ENCODE results near the gene ASPN.

The ASPN gene

GRCh38 chr9:92503156-92503555 is 20.9 kb upstream of the ASPN start:
- no peak for DNase-seq

DNA sequence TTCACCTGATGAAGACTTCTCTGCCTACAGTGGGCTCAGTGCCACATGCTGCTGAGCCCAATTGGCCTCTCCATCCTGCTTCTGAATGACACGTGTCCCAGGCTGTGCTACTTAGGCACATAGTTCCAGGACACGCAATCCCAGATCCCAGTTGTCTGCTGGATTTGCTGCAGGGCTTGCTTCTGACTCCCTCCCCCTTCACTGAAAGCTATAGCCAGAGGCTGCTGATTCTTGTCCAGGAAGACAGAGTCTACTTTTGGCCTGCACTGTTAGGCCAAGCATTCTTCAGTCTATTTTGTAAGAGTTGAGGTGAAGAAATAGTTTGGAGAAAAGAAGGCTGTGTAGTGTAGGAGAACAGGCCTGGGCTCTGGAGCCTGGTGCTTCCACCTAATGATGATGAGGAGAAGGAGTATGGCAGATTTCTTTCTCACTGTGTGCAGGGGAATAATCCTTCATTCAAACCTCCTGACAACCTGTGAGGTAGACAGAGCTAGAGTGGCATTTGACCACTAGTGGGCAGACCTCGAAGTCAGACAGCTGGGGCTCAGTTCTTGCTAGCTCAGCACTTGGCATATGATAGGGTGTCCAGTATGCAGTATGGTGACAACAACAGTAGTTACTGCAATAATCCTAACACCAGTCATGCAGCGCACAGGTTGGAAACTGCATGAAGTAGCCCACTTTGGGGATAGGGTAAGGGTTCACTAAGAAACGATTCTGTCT is 19.5 kb upstream of the ASPN start:
- no peak for DNase-seq

DNA sequence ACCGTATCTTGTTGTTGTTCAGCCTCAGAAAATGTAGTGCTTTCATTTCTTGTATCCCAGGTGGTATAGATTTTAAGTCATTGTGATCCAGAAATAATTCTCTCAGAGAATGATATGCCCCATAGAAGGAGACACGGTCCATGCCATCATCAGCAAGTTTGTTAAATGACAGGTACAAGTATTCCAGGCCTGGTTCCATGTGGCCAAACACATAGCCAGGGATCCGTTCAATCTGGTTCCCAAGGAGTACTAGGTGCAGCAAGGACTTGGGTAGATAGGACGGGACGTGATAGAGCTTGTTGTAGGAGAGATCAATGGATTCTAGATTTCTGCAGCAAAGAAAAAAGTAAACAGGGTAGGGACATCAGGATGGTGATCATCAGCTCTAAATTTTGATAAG is 18.4 kb upstream of the ASPN start:
- DNase-seq = no peak

- no peak for DNase-seq
Observed at GRCh38 chr9:92499701-92500100, 17.4 kb upstream of the ASPN start.

GRCh38 chr9:92496396-92497176 is 14.3 kb upstream of the ASPN start:
- no peak for DNase-seq

DNA sequence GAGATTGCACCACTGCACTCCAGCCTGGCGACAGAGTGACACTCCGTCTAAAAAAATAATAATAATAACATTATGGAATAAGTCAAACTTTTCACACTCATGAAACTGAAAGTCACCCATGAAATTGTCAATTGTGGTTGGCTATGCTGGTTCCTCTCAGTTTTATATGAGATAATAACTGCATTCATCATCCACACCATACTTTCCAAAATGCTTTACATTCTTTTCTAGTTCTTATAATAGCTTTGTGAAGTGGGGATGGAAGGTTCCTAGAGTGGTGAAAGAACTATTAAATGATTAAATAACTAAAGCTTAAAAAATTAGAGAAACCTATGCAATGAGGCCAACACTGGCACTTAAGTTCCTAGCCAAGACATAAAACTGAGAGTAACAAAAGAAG is 12.6 kb upstream of the ASPN start:
- no peak for DNase-seq

DNA sequence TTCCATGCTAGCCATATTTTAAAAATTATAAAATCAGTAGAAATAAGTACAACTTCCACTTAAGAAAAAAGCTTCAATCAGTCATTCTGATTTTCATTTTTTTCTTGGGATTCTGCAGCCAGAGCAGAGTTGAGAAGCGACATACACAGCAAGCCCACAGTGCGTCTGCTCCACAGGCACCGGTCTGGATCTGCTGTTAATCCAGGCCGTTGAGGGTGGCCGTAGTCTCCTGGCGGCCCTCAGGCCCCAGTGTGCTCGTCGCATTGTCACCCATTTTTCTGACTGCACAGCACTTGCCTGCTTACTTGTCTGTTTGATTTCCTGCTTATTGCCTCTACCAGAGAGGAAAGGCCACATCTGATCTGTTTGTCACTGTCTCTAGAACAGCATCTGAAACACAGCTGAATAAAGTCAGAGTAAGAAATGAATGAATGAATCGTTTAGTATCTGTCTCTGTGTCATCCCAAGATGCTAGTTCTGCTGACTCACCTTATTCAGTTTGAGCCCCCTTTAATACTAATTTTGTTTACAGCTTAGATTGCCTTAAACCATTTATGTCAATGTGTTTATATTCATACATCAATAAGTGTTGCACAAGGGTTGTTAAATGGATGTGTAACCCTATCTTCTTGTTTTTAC is 11.6 kb upstream of the ASPN start:
- DNase-seq = no peak

- DNase-seq = no peak
Observed at GRCh38 chr9:92492781-92493401, 10.6 kb upstream of the ASPN start.

GRCh38 chr9:92488681-92489550 is 6.6 kb upstream of the ASPN start:
- DNase-seq = no peak

DNA sequence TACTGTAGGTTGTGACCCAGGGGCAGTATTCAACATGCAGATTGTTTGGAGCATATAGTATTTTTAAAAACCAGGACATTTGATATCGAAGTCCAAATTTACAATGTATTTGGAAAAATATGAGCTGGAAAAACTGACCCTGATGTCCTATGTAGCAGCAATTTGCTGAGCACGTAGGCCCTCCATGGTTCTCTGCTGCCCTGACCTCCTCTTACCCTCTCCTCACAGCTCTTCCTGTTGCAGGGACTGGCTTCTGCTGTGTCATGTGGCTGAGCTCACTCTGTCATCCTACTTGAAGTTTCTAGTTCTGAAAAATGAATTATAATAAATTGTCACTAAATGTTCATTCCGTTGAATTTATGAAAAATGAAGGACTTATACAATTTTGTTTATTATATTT is 4.1 kb upstream of the ASPN start:
- no peak for DNase-seq

DNA sequence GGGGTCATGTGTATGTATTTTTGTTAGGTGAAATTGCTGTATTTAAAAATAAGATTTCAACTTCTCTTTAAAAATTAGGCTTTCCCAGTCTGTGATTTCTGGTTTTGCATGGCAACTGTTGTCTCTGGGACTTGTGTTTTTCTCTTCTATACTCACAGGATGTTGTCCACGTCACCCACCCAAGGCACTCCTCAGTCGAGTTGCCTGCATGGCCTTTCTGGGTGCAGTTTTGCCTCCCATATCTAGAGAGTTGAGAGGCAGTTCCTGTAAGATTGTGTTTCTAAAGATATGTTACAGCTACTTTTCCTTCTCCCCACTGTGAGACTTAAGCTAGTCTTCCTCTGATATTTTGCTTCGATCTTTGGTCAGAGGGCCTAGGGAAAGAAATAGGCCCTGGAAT is 2.3 kb upstream of the ASPN start:
- no peak for DNase-seq

DNA sequence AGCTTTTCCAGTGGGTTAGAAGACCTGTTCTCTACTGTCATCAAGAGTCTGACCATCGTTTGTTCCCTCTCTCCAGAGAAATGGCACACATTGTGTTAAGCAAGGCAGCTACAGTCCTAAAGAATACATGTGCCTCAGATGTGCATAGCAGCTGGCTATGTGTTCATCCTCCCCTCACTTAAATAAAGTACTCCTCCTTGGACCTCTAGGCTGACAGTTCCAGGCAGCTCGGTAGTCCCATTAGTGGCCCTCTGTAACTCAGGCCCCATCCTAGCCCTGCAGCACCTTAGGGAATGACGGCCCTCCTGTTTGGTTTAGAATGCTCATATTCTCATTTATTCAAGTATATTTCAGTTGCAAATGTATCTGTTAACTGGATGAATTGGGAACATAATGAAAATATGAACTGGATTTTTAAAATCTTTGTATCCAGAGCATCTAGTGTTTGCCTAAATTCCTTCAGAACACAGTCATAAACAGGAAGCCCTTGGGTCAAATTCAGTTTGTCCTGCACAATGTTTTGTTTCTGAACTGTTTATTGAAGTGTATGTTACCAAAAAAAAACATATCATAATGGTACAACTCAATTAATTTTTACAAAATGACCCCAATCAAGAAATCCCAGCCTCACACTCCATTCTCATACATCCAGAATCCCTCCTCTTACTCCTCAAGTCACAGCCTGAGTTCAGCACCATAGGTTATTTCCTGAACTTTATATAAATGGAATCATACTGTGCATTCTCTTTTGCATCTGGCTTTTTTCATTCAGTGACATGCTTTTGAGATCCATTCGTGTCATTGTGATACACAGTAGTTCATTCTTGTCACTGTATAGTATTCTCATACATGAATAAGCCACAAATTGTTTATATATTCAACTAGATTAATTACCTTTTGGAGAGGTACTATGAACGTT is 1.6 kb upstream of the ASPN start:
- DNase-seq = no peak

DNA sequence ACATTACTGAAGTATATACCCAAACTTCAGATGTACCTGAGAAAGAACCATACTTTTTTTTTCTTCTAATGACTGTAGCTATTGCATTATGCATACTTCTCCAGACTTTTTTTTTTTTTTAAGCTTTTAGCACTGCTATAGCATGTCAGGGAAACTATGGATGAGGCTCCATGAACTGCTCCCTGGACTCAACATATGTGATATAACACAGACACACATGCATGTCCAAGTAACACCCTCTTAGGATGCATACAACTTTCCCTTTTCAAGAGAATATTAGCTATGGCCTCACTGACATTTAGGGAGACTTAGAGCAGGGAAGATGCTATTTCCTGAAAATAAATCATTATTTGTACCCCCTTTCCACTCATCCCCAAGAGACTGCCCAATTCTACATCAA is 499 bp upstream of the ASPN start:
- no peak for DNase-seq

DNA sequence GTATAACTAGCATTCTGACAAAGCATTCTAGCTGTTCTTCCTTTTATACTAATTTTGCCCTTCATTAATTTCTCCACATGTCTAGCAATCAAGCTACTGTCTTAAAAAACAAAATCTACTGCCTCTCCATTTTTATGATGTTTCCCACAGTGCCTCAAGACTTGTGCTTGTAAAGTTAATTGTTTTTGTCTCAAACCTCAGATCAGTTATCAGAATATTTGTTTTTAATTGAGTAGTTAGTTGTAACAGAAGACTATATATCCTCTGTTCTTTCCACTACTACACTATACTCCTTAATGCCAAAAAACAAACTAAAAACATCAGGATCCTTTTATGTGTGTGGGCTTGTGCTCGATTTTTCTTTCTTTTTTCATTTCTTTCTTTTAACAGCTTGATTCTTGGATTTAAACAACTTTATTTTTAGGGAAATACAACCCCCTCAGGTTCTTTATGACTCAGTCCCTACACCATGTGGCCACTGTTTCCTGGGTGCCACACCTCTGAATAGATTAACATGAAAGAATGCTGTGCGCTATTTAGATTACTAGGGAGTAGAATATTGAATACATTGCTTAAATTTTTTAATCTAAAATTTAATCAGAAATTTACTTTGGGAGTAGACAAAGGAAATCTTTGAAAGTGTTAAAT is 1.2 kb downstream of the ASPN start:
- no peak for DNase-seq

GRCh38 chr9:92480291-92480771 is 2.0 kb downstream of the ASPN start:
- no peak for DNase-seq

- DNase-seq = no peak
Observed at GRCh38 chr9:92479346-92479745, 3.0 kb downstream of the ASPN start.

DNA sequence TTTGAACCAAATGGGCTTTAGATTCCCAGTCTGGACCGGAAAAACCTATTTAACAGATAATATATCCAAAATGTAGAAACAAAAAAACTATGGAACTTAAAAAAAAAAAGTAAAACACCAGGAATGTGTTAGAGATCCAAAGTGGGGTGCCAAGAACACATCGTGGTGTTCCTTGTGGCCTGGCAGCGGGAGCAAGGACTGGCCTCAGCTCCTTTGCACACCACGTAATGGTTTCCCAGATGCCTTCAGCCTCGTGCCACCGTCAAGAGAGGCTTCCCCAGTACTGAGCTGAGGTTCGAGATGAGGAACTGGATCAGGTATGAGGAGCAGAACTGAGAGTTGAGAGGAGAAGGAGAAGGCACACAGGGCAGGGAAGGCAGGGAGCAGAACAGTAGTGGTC is 3.5 kb downstream of the ASPN start:
- no peak for DNase-seq

DNA sequence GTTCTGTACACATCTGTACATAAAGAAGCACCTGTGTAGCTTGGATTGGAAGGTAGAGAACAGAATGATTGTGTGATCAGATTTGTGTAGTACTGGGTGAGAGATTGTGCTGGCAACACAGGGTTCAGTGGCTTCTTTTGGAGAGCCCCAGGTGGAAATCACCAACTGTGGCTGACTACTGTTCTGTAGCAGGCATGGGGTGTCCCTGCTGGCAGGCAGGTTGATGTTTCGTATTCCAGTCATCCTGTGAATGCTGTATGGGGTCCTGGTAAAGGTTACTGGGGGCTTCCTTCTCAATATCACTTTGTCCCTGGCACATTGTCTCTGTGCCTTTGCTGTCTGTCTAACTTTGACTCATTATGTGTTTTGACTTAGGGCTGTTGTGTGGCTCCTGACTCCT is 5.3 kb downstream of the ASPN start:
- DNase-seq = no peak

DNA sequence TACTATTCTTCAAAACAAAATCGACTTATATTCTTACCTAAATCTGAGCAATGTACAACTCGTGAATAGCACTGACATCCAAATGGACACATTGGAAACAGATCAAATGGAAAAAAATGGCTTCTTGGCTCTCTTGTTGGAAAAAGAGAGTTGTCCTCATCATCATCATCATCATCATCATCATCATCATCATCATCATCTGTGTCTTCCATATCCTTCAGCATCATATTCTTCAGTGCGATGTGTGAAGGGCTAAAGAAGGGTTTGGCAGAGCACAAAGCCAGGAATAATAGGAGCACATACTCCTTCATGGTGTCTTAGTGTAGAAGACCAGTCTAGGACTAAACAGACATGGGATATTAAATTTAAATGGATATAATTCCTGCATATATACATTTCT is 7.7 kb downstream of the ASPN start:
- DNase-seq = no peak

- DNase-seq = no peak
Observed at GRCh38 chr9:92468206-92468605, 14.1 kb downstream of the ASPN start.

DNA sequence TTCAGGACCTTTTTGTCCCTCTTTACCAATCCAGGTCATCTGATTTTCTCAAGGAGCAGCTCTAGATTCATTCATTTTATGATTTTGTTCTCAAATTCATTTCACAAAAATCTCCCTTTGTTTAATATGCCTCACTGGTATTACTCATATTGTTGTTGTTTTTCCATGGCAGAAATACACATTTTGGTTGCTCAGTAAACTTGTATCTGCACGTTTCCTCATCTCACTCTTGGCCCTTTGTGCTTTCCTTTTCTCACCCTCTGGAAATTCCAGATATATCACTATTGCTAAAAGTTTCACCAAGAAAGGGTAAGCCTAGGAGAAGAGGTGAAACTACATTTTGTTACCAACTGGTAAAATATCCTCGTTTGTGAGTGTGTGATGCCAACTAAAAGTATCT is 14.8 kb downstream of the ASPN start:
- no peak for DNase-seq

All from GF-D8 (cell line).